H1 (cell line): Measurements from ENCODE around the gene NHSL2. TPM values are rescaled to one million over a fixed set of nuclear protein-coding genes. Genes with fewer than 3 reads are reported as not detected.

Source experiments
- CTCF ChIA-PET: fragments of 300-600 bp; sonication (Branson Sonifier 250); formaldehyde crosslinking; loops from one replicate; lab custom pipeline; 2021; ENCODE audit not compliant: partially characterized antibody; lab: Charles Lee
- POLR2A ChIA-PET: fragments of 300-600 bp; sonication (Branson Sonifier 250); formaldehyde crosslinking; loops from one replicate; lab custom pipeline; 2021; ENCODE audit warnings: inconsistent platforms; ENCODE audit not compliant: partially characterized antibody; lab: Charles Lee
- DNase-seq, 2 experiments: peaks; one replicate each; pipeline versions ENCODE4 v3.0.0 to v3.0.0-alpha.2; 2010 to 2022; ENCODE audit warnings: low spot score in 2 of 2, low read depth in 1 of 2, mixed read lengths in 1 of 2
- FAIRE-seq: peaks from 2 replicates; lab custom pipeline; 2011; peaks lifted over from hg19 to GRCh38; lab: Jason Lieb, UNC
- H2AFZ ChIP-seq: 2 replicates; pipeline ENCODE4 v1.8.1; 2012; ENCODE audit warnings: low read length, inconsistent platforms
- H2AK5ac ChIP-seq: 2 replicates; pipeline ENCODE4 v1.6.1; 2013; ENCODE audit warnings: low read depth, low read length
- H2BK120ac ChIP-seq: replicated peaks from 2 replicates; pipeline ENCODE3; 2013; ENCODE audit warnings: low read depth, low read length, inconsistent platforms
- H2BK12ac ChIP-seq: 2 replicates; pipeline ENCODE4 v1.6.1; 2013; ENCODE audit warnings: low read depth, low read length
- H2BK15ac ChIP-seq: 2 replicates; pipeline ENCODE4 v1.6.1; 2013; ENCODE audit warnings: low read length
- H2BK20ac ChIP-seq: 2 replicates; pipeline ENCODE4 v1.6.1; 2013; ENCODE audit warnings: low read length
- H2BK5ac ChIP-seq: 2 replicates; pipeline ENCODE4 v1.6.1; 2013; ENCODE audit warnings: low read depth, low read length
- H3K14ac ChIP-seq: 2 replicates; pipeline ENCODE4 v1.6.1; 2013; ENCODE audit warnings: inconsistent platforms; ENCODE audit not compliant: insufficient read length
- H3K18ac ChIP-seq: 2 replicates; pipeline ENCODE4 v1.6.1; 2013; ENCODE audit warnings: low read length; ENCODE audit errors: extremely low read depth
- H3K23ac ChIP-seq: 2 replicates; pipeline ENCODE4 v1.6.1; 2013; ENCODE audit warnings: inconsistent platforms; ENCODE audit not compliant: insufficient read length
- H3K23me2 ChIP-seq: 2 replicates; pipeline ENCODE4 v1.6.1; 2013; ENCODE audit warnings: low read depth, low read length
- H3K27ac ChIP-seq: 2 replicates; pipeline ENCODE4 v1.6.1; 2011; ENCODE audit warnings: low read depth, low read length, inconsistent platforms
- H3K27me3 ChIP-seq, 4 experiments: replicated peaks in 1 of 4; 1 replicate in 1 of 4; 2 replicates in 3 of 4; pipeline versions ENCODE4 v1.6.1 to v1.8.1; 2011 to 2013; ENCODE audit warnings: low read length in 3 of 4, mild to moderate bottlenecking in 3 of 4, inconsistent platforms in 2 of 4, mixed read lengths in 2 of 4, moderate library complexity in 1 of 4; ENCODE audit not compliant: control insufficient read depth in 3 of 4, insufficient read depth in 3 of 4; ENCODE audit errors: extremely low read depth in 1 of 4
- H3K36me3 ChIP-seq, 4 experiments: 2 replicates each; pipeline versions ENCODE4 v1.6.1 to v1.8.1; 2011 to 2013; ENCODE audit warnings: mild to moderate bottlenecking in 4 of 4, low read length in 3 of 4, moderate library complexity in 2 of 4, control low read depth in 1 of 4, inconsistent platforms in 1 of 4; ENCODE audit not compliant: insufficient read depth in 4 of 4, control insufficient read depth in 2 of 4
- H3K4ac ChIP-seq: replicated peaks from 2 replicates; pipeline ENCODE3; 2013; ENCODE audit warnings: low read length, low read depth, mixed read lengths, inconsistent platforms; ENCODE audit not compliant: insufficient read length
- H3K4me1 ChIP-seq, 4 experiments: replicated peaks in 1 of 4; 1 replicate in 1 of 4; 2 replicates in 3 of 4; pipeline versions ENCODE4 v1.6.1 to v1.8.1; 2011 to 2013; ENCODE audit warnings: low read length in 3 of 4, inconsistent platforms in 2 of 4, mixed read lengths in 1 of 4; ENCODE audit not compliant: insufficient read depth in 4 of 4, control insufficient read depth in 3 of 4
- H3K4me2 ChIP-seq, 2 experiments: 2 replicates each; pipeline versions ENCODE4 v1.6.1 to v1.8.1; 2011 to 2013; ENCODE audit warnings: low read depth in 2 of 2, low read length in 2 of 2, control low read depth in 1 of 2, inconsistent platforms in 1 of 2, mild to moderate bottlenecking in 1 of 2; ENCODE audit not compliant: insufficient read depth in 1 of 2
- H3K4me3 ChIP-seq, 4 experiments: fragments of 200-600, 300-600 bp in 1 of 4; sonication (generic), shearing (Covaris generic), sonication (Bioruptor Twin) in 1 of 4; 2 replicates each; pipeline versions ENCODE4 v1.5.1 to v1.8.1; 2011 to 2016; ENCODE audit warnings: low read length in 4 of 4, low read depth in 3 of 4, control low read depth in 2 of 4, inconsistent platforms in 2 of 4, mild to moderate bottlenecking in 2 of 4, mixed read lengths in 1 of 4, moderate library complexity in 1 of 4; ENCODE audit not compliant: insufficient read depth in 2 of 4; ENCODE audit errors: extremely low read depth in 1 of 4
- H3K56ac ChIP-seq: replicated peaks from 2 replicates; pipeline ENCODE3; 2013; ENCODE audit warnings: low read depth, mild to moderate bottlenecking, mixed read lengths, low read length, inconsistent platforms; ENCODE audit not compliant: insufficient read length
- H3K79me1 ChIP-seq: 2 replicates; pipeline ENCODE4 v1.6.1; 2013; ENCODE audit warnings: low read depth, low read length, control low read depth
- H3K79me2 ChIP-seq, 2 experiments: 2 replicates each; pipeline versions ENCODE4 v1.6.1 to v1.8.1; 2012 to 2013; ENCODE audit warnings: low read length in 2 of 2, mild to moderate bottlenecking in 2 of 2, inconsistent platforms in 1 of 2; ENCODE audit not compliant: insufficient read depth in 2 of 2, control insufficient read depth in 1 of 2
- H3K9ac ChIP-seq, 4 experiments: replicated peaks in 1 of 4; 1 replicate in 1 of 4; 2 replicates in 3 of 4; pipeline versions ENCODE4 v1.6.1 to v1.8.1; 2011 to 2013; ENCODE audit warnings: low read depth in 3 of 4, low read length in 3 of 4, control low read depth in 2 of 4, mild to moderate bottlenecking in 2 of 4, moderate library complexity in 2 of 4, inconsistent platforms in 1 of 4; ENCODE audit errors: extremely low read depth in 1 of 4
- H3K9me3 ChIP-seq, 2 experiments: 2 replicates each; pipeline versions ENCODE4 v1.6.1 to v1.8.1; 2012 to 2013; ENCODE audit warnings: mild to moderate bottlenecking in 2 of 2, moderate library complexity in 2 of 2, control low read depth in 1 of 2, inconsistent platforms in 1 of 2, low read depth in 1 of 2, low read length in 1 of 2, mixed read lengths in 1 of 2; ENCODE audit not compliant: insufficient read depth in 2 of 2
- H4K20me1 ChIP-seq, 2 experiments: replicated peaks in 1 of 2; 2 replicates each; pipeline versions ENCODE3 to v1.8.1; 2011 to 2013; ENCODE audit warnings: inconsistent platforms in 2 of 2, low read length in 2 of 2, mild to moderate bottlenecking in 1 of 2; ENCODE audit not compliant: insufficient read depth in 2 of 2, control insufficient read depth in 1 of 2
- H4K5ac ChIP-seq: 2 replicates; pipeline ENCODE4 v1.6.1; 2013; ENCODE audit warnings: low read length, low read depth, mixed read lengths, inconsistent platforms; ENCODE audit not compliant: insufficient read length
- H4K8ac ChIP-seq: 2 replicates; pipeline ENCODE4 v1.8.0; 2013; ENCODE audit warnings: mild to moderate bottlenecking, moderate library complexity, low read length, inconsistent platforms; ENCODE audit not compliant: insufficient read depth; ENCODE audit errors: extremely low read depth
- H4K91ac ChIP-seq: replicated peaks from 2 replicates; pipeline ENCODE3; 2013; ENCODE audit warnings: low read length, mixed read lengths, inconsistent platforms; ENCODE audit not compliant: insufficient read length
- EP300 ChIP-seq, 2 experiments: IDR thresholded peaks; 1 replicate in 1 of 2; 2 replicates in 1 of 2; pipeline ENCODE4 v1.6.1; 2011 to 2012; ENCODE audit warnings: low read depth in 2 of 2, low read length in 2 of 2, mild to moderate bottlenecking in 2 of 2, borderline replicate concordance in 1 of 2, inconsistent platforms in 1 of 2, moderate library complexity in 1 of 2
- WGBS, 2 experiments: shearing (Covaris generic) in 1 of 2; methylation state at CpG; one replicate each; pipeline versions ENCODE4 v1.1.6 to v1.1.7; 2013 to 2015; ENCODE audit warnings: low lambda C conversion rate in 2 of 2, mixed read lengths in 2 of 2, inconsistent platforms in 1 of 2, low coverage in 1 of 2, missing lambda C conversion rate in 1 of 2; ENCODE audit not compliant: insufficient replicate concordance in 2 of 2, insufficient coverage in 1 of 2, insufficient read length in 1 of 2; ENCODE audit errors: extremely low coverage in 1 of 2, missing lambda C conversion rate in 1 of 2; 5-methylcytosine and 5-hydroxymethylcytosine counted together
- polyA plus RNA-seq, 7 experiments: library from polyadenylated mRNA; depleted of rRNA in 3 of 7; stranded (reverse) in 5 of 7; unstranded in 2 of 7; fragments of >200 nt in 5 of 7; fragments of 200-250 nt in 2 of 7; gene quantifications; 1 replicate in 5 of 7; 2 replicates in 1 of 7; 4 replicates in 1 of 7; pipeline versions ENCODE4 v1.2.1 to v1.2.3, GENCODE V29; 2011 to 2013; ENCODE audit warnings: missing spikeins in 2 of 7, mixed read lengths in 2 of 7
- total RNA-seq: library from RNA; stranded (reverse); fragmentation: NEBNext Ultra II Directional; extraction: Animal tissue kit (Norgen Biotek cat#: 25700); gene quantifications from 2 replicates; pipeline ENCODE4 v1.2.1, GENCODE V29; 2021
- TF ChIP-seq, protein P1 (sequence below), 3 experiments: IDR thresholded peaks; 1 replicate in 2 of 3; 2 replicates in 1 of 3; pipeline versions ENCODE4 v1.5.1 to v1.6.1; 2011; ENCODE audit warnings: low read length in 3 of 3, mild to moderate bottlenecking in 3 of 3, inconsistent platforms in 2 of 3, low read depth in 1 of 3, moderate library complexity in 1 of 3; ENCODE audit not compliant: insufficient read depth in 1 of 3; ENCODE audit errors: control extremely low read depth in 1 of 3

NHSL2 gene
- total and polyA plus RNA-seq, 2 of the 8 experiments (the other 6 are each of a cell fraction or from before 2014, with no cell fraction given), result 3.7 to 7.2 TPM

DNA sequence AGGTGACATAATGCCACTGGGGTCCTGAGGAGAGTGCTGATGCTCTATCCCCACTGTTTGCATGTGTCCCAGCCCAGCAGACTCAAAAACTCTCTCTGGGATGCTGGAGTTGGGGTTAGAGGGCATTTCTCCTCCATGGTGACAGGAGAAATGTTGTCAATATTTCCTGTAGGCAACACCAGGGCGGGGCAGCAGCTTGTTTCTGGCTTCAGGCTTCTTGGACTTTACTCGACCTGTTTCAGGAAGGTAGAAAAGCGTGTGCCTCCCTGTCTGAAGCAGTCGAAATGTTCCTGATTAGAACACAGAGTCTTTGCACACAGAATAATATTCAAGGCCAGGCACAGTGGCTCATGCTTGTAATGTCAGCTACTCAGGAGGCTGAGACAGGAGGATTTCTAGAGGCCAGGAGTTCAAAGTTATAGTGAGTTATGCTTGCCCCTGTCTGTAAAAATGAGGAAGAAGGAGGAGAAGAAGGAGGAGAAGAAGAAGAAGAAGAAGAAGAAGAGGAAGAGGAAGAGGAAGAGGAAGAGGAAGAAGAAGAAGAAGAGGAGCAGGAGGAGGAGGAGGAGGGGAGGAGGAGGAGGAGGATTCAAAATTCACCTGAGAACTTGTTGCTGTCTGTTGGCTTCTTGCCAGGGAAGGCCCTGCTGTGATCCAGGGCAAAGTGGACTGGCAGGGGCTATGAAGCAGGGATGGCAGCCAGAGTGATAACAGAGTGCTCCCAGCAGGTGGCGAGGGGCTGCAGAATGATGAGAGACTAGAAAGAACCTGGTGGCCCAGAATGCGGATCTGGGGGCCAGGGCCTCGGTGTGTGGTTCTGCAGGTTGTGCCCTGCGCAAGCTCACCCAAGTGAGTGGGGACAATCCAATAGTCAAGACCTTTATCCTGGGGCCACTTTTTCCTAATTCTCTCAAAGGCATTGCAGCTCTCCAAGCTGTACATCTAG, 138.1 kb downstream of the NHSL2 start:
- no peak overlapping the region for H2BK20ac ChIP-seq
- ChIA-PET CTCF (interaction anchor here (0.6 to 1.0 kb wide), 6 partner anchors 11 to 665 kb away, joined by 3 read pairs; no protein-coding TSS in a partner anchor), POLR2A (interaction anchor here (1.6 kb wide), 1 partner anchor 9 kb away, joined by 3 read pairs; no protein-coding TSS in a partner anchor)
- no peak overlapping the region for H3K4ac ChIP-seq
- no peak overlapping the region for H2BK12ac ChIP-seq
- H3K56ac ChIP-seq, result no peak overlapping the region
- no peak overlapping the region for H4K5ac ChIP-seq
- H3K27me3 ChIP-seq, result no peaks in the 10 kb centered on the region
- H2BK5ac ChIP-seq, result no peak overlapping the region
- H3K9me3 ChIP-seq, result no peaks in the 10 kb centered on the region
- H3K79me2 ChIP-seq, result no peaks in the 10 kb centered on the region
- no peak overlapping the region for H4K91ac ChIP-seq
- no peak overlapping the region for H3K18ac ChIP-seq
- WGBS, 2 experiments, result 85% methylated on average over 6 of the region's 8 CpGs; no CpG with 5 or more reads in 1 of the 2 experiments
- H3K36me3 ChIP-seq, result no peaks in the 10 kb centered on the region
- no peaks in the 10 kb centered on the region for H4K20me1 ChIP-seq
- no peak overlapping the region for H3K4me3 ChIP-seq
- H2AK5ac ChIP-seq, result no peak overlapping the region
- H2BK120ac ChIP-seq, result no peak overlapping the region
- no peak overlapping the region for H3K4me2 ChIP-seq
- peaks cover 8 to 25% (median 19%) of the 10 kb centered on the region in 4 experiments for H3K4me1 ChIP-seq
- no peaks in the 10 kb centered on the region for H3K79me1 ChIP-seq
- FAIRE-seq (no peak), DNase-seq (no peak)
- H4K8ac ChIP-seq, result no peak overlapping the region
- no peak overlapping the region for H3K9ac ChIP-seq
- H2BK15ac ChIP-seq, result no peak overlapping the region
- H3K23me2 ChIP-seq, result no peaks in the 10 kb centered on the region
- H2AFZ ChIP-seq, result no peak overlapping the region
- H3K14ac ChIP-seq, result no peak overlapping the region
- H3K23ac ChIP-seq, result no peak overlapping the region
- H3K27ac ChIP-seq, result no peak overlapping the region
- TF ChIP-seq, protein P1, sequence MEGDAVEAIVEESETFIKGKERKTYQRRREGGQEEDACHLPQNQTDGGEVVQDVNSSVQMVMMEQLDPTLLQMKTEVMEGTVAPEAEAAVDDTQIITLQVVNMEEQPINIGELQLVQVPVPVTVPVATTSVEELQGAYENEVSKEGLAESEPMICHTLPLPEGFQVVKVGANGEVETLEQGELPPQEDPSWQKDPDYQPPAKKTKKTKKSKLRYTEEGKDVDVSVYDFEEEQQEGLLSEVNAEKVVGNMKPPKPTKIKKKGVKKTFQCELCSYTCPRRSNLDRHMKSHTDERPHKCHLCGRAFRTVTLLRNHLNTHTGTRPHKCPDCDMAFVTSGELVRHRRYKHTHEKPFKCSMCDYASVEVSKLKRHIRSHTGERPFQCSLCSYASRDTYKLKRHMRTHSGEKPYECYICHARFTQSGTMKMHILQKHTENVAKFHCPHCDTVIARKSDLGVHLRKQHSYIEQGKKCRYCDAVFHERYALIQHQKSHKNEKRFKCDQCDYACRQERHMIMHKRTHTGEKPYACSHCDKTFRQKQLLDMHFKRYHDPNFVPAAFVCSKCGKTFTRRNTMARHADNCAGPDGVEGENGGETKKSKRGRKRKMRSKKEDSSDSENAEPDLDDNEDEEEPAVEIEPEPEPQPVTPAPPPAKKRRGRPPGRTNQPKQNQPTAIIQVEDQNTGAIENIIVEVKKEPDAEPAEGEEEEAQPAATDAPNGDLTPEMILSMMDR (IDR thresholded peaks at IDR 0.05; ENCODE audit: control extremely low read depth in 1 of 3, insufficient read depth in 1 of 3, low read depth in 1 of 3, low read length in 3 of 3), result peak in 1 of 3 experiments; percentile 6; a peak in 1 of 4 replicates
- no peak for TF ChIP-seq EP300 (IDR thresholded peaks at IDR 0.05; ENCODE audit: borderline replicate concordance in 1 of 2, low read depth in 2 of 2, low read length in 2 of 2)
